ENCODE data around the gene RGCC.

- TF ChIP-seq CTCF (IDR thresholded peaks at IDR 0.05) (no peak), POLR2A (IDR thresholded peaks at IDR 0.05) (no peak), EP300 (IDR thresholded peaks at IDR 0.05) (no peak)
Observed at GRCh38 chr13:41501281-41501680, 43.9 kb downstream of the RGCC start.
